IMR-90 (cell line): ENCODE measurements around the gene PCDHGA2. TPM values are rescaled to one million over a fixed set of nuclear protein-coding genes. Genes with fewer than 3 reads are reported as not detected.

Source experiments
- ATAC-seq: fragments of 200-7000 bp; cut with Tn5 transposase; 2 replicates; pipeline ENCODE4 v1.9.1; 2020; ENCODE audit warnings: low read depth, mild to moderate bottlenecking, moderate library complexity
- BruUV-seq: library from RNA; stranded (reverse); fragments of 400-500 nt; replicated peaks from 2 replicates; lab custom pipeline; 2021; lab: Mats Ljungman, UMichigan
- CTCF ChIA-PET: fragments of 300-600 bp; formaldehyde crosslinking; extraction: SDS; loops from one replicate; lab custom pipeline; 2021; ENCODE audit warnings: antibody characterized with exemption; lab: Yijun Ruan, JAX
- POLR2A ChIA-PET: fragments of 300-600 bp; sonication (Branson Sonifier 250); formaldehyde crosslinking; loops from one replicate; lab custom pipeline; 2022; ENCODE audit warnings: antibody characterized with exemption; ENCODE audit not compliant: unreplicated experiment; lab: Charles Lee
- DNase-seq: peaks from one replicate; pipeline ENCODE4 v3.0.0; 2013
- H2AFZ ChIP-seq: replicated peaks from 2 replicates; pipeline ENCODE3; 2013; ENCODE audit warnings: low read length, mild to moderate bottlenecking; ENCODE audit not compliant: poor library complexity
- H2AK5ac ChIP-seq: 2 replicates; pipeline ENCODE4 v1.6.1; 2013; ENCODE audit warnings: low read depth, low read length, inconsistent platforms
- H2AK9ac ChIP-seq: replicated peaks from 2 replicates; pipeline ENCODE3; 2013; ENCODE audit warnings: mild to moderate bottlenecking, low read depth, low read length, moderate library complexity; ENCODE audit not compliant: poor library complexity
- H2BK120ac ChIP-seq: 2 replicates; pipeline ENCODE4 v1.6.1; 2013; ENCODE audit warnings: low read depth, low read length, inconsistent platforms
- H2BK15ac ChIP-seq: 3 replicates; pipeline ENCODE4 v1.6.1; 2013; ENCODE audit warnings: low read depth, low read length, inconsistent platforms
- H2BK20ac ChIP-seq: 2 replicates; pipeline ENCODE4 v1.6.1; 2013; ENCODE audit warnings: low read depth, mild to moderate bottlenecking, inconsistent platforms, low read length, moderate library complexity
- H2BK5ac ChIP-seq: 2 replicates; pipeline ENCODE4 v1.6.1; 2013; ENCODE audit warnings: mild to moderate bottlenecking, low read depth, low read length, inconsistent platforms; ENCODE audit not compliant: poor library complexity, severe bottlenecking
- H3K14ac ChIP-seq: replicated peaks from 2 replicates; pipeline ENCODE4 v1.6.1; 2013; ENCODE audit warnings: low read depth, low read length, inconsistent platforms
- H3K18ac ChIP-seq: 2 replicates; pipeline ENCODE4 v1.6.1; 2013; ENCODE audit warnings: low read depth, low read length, control low read depth
- H3K23ac ChIP-seq: 2 replicates; pipeline ENCODE4 v1.6.1; 2013; ENCODE audit warnings: low read depth, low read length, inconsistent platforms
- H3K27ac ChIP-seq: 2 replicates; pipeline ENCODE4 v1.5.1; 2013; ENCODE audit warnings: mild to moderate bottlenecking, control low read depth, low read length; ENCODE audit not compliant: insufficient read depth
- H3K27me3 ChIP-seq: 2 replicates; pipeline ENCODE4 v1.6.1; 2013; ENCODE audit warnings: low read length; ENCODE audit not compliant: control insufficient read depth, insufficient read depth
- H3K36me3 ChIP-seq: 2 replicates; pipeline ENCODE4 v1.6.1; 2013; ENCODE audit warnings: low read length, mixed read lengths; ENCODE audit not compliant: control insufficient read depth, insufficient read depth
- H3K4ac ChIP-seq: 2 replicates; pipeline ENCODE4 v1.6.1; 2013; ENCODE audit warnings: low read depth, low read length, inconsistent platforms
- H3K4me1 ChIP-seq: 2 replicates; pipeline ENCODE4 v1.6.1; 2013; ENCODE audit warnings: low read length, mixed read lengths; ENCODE audit not compliant: control insufficient read depth, insufficient read depth
- H3K4me2 ChIP-seq: 2 replicates; pipeline ENCODE4 v1.6.1; 2013; ENCODE audit warnings: low read depth, mild to moderate bottlenecking, control low read depth, low read length, moderate library complexity
- H3K4me3 ChIP-seq: 2 replicates; pipeline ENCODE4 v1.5.1; 2013; ENCODE audit warnings: low read depth, mild to moderate bottlenecking, control low read depth, low read length, moderate library complexity; ENCODE audit not compliant: insufficient read depth
- H3K56ac ChIP-seq: 2 replicates; pipeline ENCODE4 v1.6.1; 2013; ENCODE audit warnings: low read length, inconsistent platforms; ENCODE audit not compliant: insufficient read depth; ENCODE audit errors: extremely low read depth
- H3K79me1 ChIP-seq, 2 experiments: 2 replicates each; pipeline ENCODE4 v1.6.1; 2013; ENCODE audit warnings: low read length in 2 of 2, inconsistent platforms in 1 of 2, low read depth in 1 of 2
- H3K9ac ChIP-seq: 2 replicates; pipeline ENCODE4 v1.6.1; 2013; ENCODE audit warnings: low read depth, low read length, control low read depth
- H3K9me1 ChIP-seq: 2 replicates; pipeline ENCODE4 v1.6.1; 2013; ENCODE audit warnings: low read length, inconsistent platforms; ENCODE audit not compliant: insufficient read depth
- H3K9me3 ChIP-seq: 2 replicates; pipeline ENCODE4 v1.6.1; 2013; ENCODE audit warnings: low read length; ENCODE audit not compliant: control insufficient read depth, insufficient read depth
- H4K20me1 ChIP-seq: 2 replicates; pipeline ENCODE4 v1.6.1; 2013; ENCODE audit warnings: low read length, inconsistent platforms; ENCODE audit not compliant: insufficient read depth
- H4K5ac ChIP-seq: 2 replicates; pipeline ENCODE4 v1.6.1; 2013; ENCODE audit warnings: mild to moderate bottlenecking, low read depth, low read length, control low read depth
- H4K8ac ChIP-seq, 2 experiments: 2 replicates each; pipeline ENCODE4 v1.6.1; 2013; ENCODE audit warnings: low read depth in 2 of 2, low read length in 2 of 2, control low read depth in 1 of 2, inconsistent platforms in 1 of 2
- H4K91ac ChIP-seq: 2 replicates; pipeline ENCODE4 v1.6.1; 2013; ENCODE audit warnings: low read depth, low read length, inconsistent platforms; ENCODE audit not compliant: insufficient read depth
- BHLHE40 ChIP-seq: fragments of 150-350 bp; IDR thresholded peaks from 2 replicates; pipeline ENCODE4 v1.6.1; 2016; ENCODE audit warnings: mild to moderate bottlenecking, low read depth, low read length
- CEBPB ChIP-seq: IDR thresholded peaks from 2 replicates; pipeline ENCODE4 v1.6.1; 2012; ENCODE audit warnings: low read depth, low read length, improper control_type of control experiment
- USF2 ChIP-seq: fragments of 150-350 bp; IDR thresholded peaks from 2 replicates; pipeline ENCODE4 v1.6.1; 2017; ENCODE audit warnings: mild to moderate bottlenecking, antibody characterized with exemption, low read length, low read depth
- WGBS, 2 experiments: methylation state at CpG; one replicate each; pipeline versions ENCODE4 v1.1.5 to v1.1.7; 2013; ENCODE audit warnings: missing lambda C conversion rate in 2 of 2; ENCODE audit not compliant: insufficient read length in 1 of 2; ENCODE audit errors: extremely low coverage in 2 of 2; 5-methylcytosine and 5-hydroxymethylcytosine counted together
- dilution Hi-C: fragments of 300-500 bp; cut with HindIII; formaldehyde crosslinking; loops from one replicate; pipeline ENCODE4 v1.14.3; 2018; ENCODE audit warnings: low sequenced_read_pairs; ENCODE audit not compliant: unreplicated experiment
- in situ Hi-C: fragments of 300-500 bp; cut with MboI; formaldehyde crosslinking; loops from 3 replicates; pipeline ENCODE4 v1.14.3; 2019; ENCODE audit warnings: low sequenced_read_pairs, inconsistent platforms, mixed read lengths
- intact Hi-C: fragments of 100-400 bp; cut with micrococcal nuclease; formaldehyde crosslinking; loops from 2 replicates; pipeline ENCODE4 v1.10.0; 2022
- polyA plus RNA-seq, 3 experiments: library from polyadenylated mRNA; depleted of rRNA; stranded (reverse); fragments of >200 nt; gene quantifications; 2 replicates each; pipeline ENCODE4 v1.2.3, GENCODE V29; 2012; ENCODE audit warnings: low replicate concordance in 1 of 3
- total RNA-seq: library from RNA; depleted of rRNA; stranded (reverse); fragments of >200 nt; gene quantifications from 2 replicates; pipeline ENCODE4 v1.2.3, GENCODE V29; 2012

The PCDHGA2 gene
- total and polyA plus RNA-seq, 2 of the 4 experiments (the other 2 are of a cell fraction) = 3.4 to 3.6 TPM

GRCh38 chr5:141388661-141389060 is 50.1 kb downstream of the PCDHGA2 start:
- no peaks in the 10 kb centered on the region for H3K9me1 ChIP-seq
- no CpG with 5 or more reads among the region's 10 CpGs for WGBS, 2 experiments
- no peak overlapping the region for H2BK15ac ChIP-seq
- peaks cover 50% of the 10 kb centered on the region for H3K9me3 ChIP-seq
- ChIA-PET POLR2A (no interaction called here), CTCF (no interaction called here)
- H4K91ac ChIP-seq = no peak overlapping the region
- no peak overlapping the region for H2BK120ac ChIP-seq
- H3K23ac ChIP-seq = no peak overlapping the region
- no peak for DNase-seq
- no peak overlapping the region for H4K5ac ChIP-seq
- no peak overlapping the region for H2BK20ac ChIP-seq
- no peak overlapping the region for H3K9ac ChIP-seq
- H3K18ac ChIP-seq = no peak overlapping the region
- H3K56ac ChIP-seq = no peak overlapping the region
- no peak overlapping the region for H3K4me3 ChIP-seq
- no peak overlapping the region for H2AK9ac ChIP-seq
- H3K27ac ChIP-seq = no peak overlapping the region
- no peak overlapping the region for H2AFZ ChIP-seq
- in situ Hi-C loops = no loop called here
- H3K27me3 ChIP-seq = no peaks in the 10 kb centered on the region
- H3K79me1 ChIP-seq = peaks cover 7% of the 10 kb centered on the region in 2 experiments; a peak in 3 of 4 replicates
- peaks cover 1% of the 10 kb centered on the region; the same call in 1 of the 2 replicates for H3K4me1 ChIP-seq
- dilution Hi-C loops = no loop called here
- no peak overlapping the region for H2BK5ac ChIP-seq
- H3K4ac ChIP-seq = no peak overlapping the region
- H3K4me2 ChIP-seq = peak overlapping the region; percentile 9; the same call in 1 of the 2 replicates
- no peak overlapping the region for H4K8ac ChIP-seq
- TF ChIP-seq CEBPB (peak; percentile 95), BHLHE40 (no peak), USF2 (no peak)
- BruUV-seq = no TSS peak
- H2AK5ac ChIP-seq = no peak overlapping the region
- H3K14ac ChIP-seq = no peak overlapping the region
- H4K20me1 ChIP-seq = no peaks in the 10 kb centered on the region
- H3K36me3 ChIP-seq = peaks cover 19% of the 10 kb centered on the region
- no peak for ATAC-seq
- intact Hi-C loops = no loop called here
